Body of pancreas (tissue), 4 donors: ENCODE results near the gene KIF18B.

Source experiments
- CTCF ChIP-seq, 7 experiments: fragments of 450-650 bp in 4 of 7; fragments of 200-600 bp in 3 of 7; sonication (generic) in 3 of 7; IDR thresholded peaks; one replicate each; pipeline ENCODE4 v1.5.1; 2016 to 2019; ENCODE audit warnings: antibody characterized with exemption in 7 of 7
- POLR2A ChIP-seq, 3 donors: fragments of 450-650 bp; IDR thresholded peaks; one replicate each; pipeline ENCODE4 v1.6.1; 2016; ENCODE audit warnings: antibody characterized with exemption in 3 of 3, mild to moderate bottlenecking in 2 of 3

GRCh38 chr17:44919885-44920564 is 27.5 kb downstream of the KIF18B start:
- TF ChIP-seq CTCF (IDR thresholded peaks at IDR 0.05) = peak; percentile 78 to 93 (median 90)
- no peak for TF ChIP-seq POLR2A (IDR thresholded peaks at IDR 0.05)
